PFSK-1 (cell line): ENCODE results near the gene MCMBP.

Experiments
- FOXP2 ChIP-seq: optimal IDR thresholded peaks from 2 replicates; pipeline ENCODE3; 2011; ENCODE audit warnings: borderline replicate concordance, control low read depth, inconsistent platforms; ENCODE audit not compliant: insufficient read depth; ENCODE audit errors: extremely low read length, extremely low read depth
- POLR2AphosphoS5 ChIP-seq: IDR thresholded peaks from 2 replicates; pipeline ENCODE4 v1.6.1; 2012; ENCODE audit warnings: low read depth, mild to moderate bottlenecking, control low read depth, low read length, moderate library complexity
- SIN3A ChIP-seq: IDR thresholded peaks from 2 replicates; pipeline ENCODE4 v1.6.1; 2012; ENCODE audit warnings: mild to moderate bottlenecking, low read length, moderate library complexity, borderline replicate concordance; ENCODE audit not compliant: insufficient read depth
- TAF1 ChIP-seq: IDR thresholded peaks from 2 replicates; pipeline ENCODE4 v1.6.1; 2012; ENCODE audit warnings: low read length, control low read depth, borderline replicate concordance; ENCODE audit not compliant: insufficient read depth
- TF ChIP-seq, protein P1 (sequence below), 2 experiments: IDR thresholded peaks; 2 replicates each; pipeline versions ENCODE4 v1.6.1 to v1.8.0; 2011 to 2012; ENCODE audit warnings: low read depth in 2 of 2, low read length in 2 of 2, control low read depth in 1 of 2, inconsistent platforms in 1 of 2, mild to moderate bottlenecking in 1 of 2, moderate library complexity in 1 of 2; ENCODE audit not compliant: insufficient read depth in 1 of 2

Gene MCMBP

DNA sequence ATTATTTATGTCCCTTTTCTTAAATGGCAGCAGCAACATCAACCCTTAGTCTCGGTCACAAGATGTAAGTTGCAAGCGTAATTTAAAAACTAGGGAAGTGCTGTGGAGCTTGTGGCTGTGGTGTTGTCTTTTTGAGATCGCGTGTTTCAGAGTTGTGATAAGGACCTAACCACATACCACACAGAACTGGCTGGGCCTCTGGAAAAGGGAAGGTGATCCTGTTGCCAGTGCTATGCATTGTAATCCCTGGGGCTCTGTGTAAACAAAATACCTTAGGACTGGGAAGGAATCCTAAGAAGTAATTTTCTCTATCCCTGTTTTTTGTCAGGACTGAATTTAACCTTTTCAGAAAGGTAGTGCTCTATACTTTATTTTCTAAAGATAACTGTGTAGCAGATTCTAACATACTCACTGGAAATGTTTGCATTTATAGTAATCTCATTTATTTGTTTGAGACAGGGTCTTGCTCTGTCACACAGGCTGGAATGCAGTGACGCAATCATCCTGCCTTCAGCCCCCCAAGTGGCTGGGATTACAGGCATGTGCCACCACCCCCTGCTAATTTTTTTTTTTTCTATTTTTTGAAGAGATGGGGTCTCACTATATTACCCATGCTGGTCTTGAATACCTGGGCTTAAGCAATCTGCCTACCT, 86.4 kb downstream of the MCMBP start:
- TF ChIP-seq SIN3A, result no peak

DNA sequence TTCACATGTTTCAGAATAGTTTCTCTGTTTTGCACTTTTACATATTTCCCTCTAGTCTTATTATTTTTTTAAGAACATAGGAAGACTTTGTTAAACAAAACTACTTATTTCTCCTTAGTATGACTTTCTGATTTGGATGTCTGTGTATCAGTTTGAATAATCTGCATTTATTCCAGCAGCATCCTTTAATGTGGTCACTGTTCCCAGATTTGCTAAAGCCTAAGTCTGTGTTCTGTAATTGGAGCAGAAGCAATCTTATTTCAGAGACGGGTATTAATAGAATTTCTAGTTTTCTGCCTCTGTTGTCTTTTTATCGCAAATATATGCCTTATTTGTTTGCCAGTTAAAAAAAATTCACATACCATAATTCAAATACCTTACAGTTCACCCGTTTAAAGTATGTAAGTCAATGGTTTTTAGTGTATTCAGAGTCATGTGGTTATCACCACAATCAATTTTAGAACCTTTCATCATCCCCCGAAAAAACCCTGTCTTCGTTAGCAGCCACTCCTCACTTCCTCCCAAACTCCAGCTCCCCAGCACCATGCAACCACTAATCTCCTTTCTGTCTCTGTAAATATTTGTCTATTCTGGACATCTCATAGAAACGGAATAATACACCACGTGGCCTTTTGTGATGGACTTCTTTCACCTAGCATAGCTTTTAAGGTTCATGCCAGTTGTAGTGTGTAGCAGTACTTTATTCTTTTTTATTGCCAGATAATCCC, 88.1 kb downstream of the MCMBP start:
- TF ChIP-seq SIN3A (no peak), FOXP2 (no peak), TAF1 (no peak), POLR2AphosphoS5 (no peak)
- TF ChIP-seq, protein P1, sequence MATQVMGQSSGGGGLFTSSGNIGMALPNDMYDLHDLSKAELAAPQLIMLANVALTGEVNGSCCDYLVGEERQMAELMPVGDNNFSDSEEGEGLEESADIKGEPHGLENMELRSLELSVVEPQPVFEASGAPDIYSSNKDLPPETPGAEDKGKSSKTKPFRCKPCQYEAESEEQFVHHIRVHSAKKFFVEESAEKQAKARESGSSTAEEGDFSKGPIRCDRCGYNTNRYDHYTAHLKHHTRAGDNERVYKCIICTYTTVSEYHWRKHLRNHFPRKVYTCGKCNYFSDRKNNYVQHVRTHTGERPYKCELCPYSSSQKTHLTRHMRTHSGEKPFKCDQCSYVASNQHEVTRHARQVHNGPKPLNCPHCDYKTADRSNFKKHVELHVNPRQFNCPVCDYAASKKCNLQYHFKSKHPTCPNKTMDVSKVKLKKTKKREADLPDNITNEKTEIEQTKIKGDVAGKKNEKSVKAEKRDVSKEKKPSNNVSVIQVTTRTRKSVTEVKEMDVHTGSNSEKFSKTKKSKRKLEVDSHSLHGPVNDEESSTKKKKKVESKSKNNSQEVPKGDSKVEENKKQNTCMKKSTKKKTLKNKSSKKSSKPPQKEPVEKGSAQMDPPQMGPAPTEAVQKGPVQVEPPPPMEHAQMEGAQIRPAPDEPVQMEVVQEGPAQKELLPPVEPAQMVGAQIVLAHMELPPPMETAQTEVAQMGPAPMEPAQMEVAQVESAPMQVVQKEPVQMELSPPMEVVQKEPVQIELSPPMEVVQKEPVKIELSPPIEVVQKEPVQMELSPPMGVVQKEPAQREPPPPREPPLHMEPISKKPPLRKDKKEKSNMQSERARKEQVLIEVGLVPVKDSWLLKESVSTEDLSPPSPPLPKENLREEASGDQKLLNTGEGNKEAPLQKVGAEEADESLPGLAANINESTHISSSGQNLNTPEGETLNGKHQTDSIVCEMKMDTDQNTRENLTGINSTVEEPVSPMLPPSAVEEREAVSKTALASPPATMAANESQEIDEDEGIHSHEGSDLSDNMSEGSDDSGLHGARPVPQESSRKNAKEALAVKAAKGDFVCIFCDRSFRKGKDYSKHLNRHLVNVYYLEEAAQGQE (IDR thresholded peaks at IDR 0.05; ENCODE audit: insufficient read depth in 1 of 2, low read depth in 2 of 2, low read length in 2 of 2), result no peak

DNA sequence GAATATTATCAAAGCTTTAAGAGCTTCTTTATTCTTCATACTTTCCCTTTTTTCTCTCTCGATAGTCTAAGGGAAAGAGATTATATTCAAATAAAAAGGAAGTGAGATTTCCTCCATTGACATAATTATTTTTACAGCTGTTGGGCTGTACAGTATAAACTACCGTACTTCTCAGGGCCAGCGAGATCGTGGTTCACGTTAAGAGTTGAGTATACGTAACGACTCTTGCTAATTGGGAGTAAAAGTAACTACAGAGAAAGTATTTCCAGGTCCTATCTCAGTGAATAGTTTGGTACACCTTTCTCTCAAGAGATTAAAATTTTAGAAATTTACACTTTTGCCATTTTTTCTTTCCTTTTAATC, 89.0 kb downstream of the MCMBP start:
- TF ChIP-seq FOXP2 (no peak), POLR2AphosphoS5 (no peak), SIN3A (no peak), TAF1 (no peak)
- TF ChIP-seq, protein P1 (IDR thresholded peaks at IDR 0.05; ENCODE audit: insufficient read depth in 1 of 2, low read depth in 2 of 2, low read length in 2 of 2), result no peak

DNA sequence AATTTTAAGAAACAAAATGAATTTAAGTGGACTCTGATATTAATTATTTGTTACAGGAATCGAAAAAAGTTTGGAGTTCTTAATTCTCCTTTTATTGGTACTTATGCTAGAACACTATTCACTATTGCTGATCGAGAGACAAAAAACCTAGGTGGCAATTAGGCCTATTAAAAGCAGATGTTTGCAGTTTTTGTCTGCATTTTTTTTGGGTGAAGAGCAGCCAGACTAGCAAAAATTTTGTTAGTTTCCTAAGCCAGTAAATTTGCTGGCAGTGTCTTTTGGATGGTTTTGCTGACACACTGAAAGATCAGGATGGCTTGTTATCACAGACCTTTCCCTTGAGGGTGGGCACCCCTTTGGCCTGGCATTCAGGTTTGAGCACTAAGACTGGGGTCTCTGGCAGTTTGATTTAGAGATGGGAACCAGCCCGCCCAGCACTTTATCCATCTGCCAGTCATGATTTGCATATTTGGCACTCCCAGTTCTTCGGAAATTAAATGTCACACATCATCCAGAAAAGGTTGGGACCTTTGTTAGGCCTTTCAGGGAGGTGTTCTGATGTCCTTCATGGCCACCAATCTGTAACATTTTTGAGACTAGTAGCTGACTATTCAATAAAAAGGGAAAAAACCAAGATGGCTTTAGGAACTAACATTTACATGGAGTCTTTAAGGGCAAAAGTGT, 89.5 kb downstream of the MCMBP start:
- TF ChIP-seq FOXP2, result no peak
- TF ChIP-seq POLR2AphosphoS5, result no peak
- TF ChIP-seq, protein P1 (IDR thresholded peaks at IDR 0.05; ENCODE audit: insufficient read depth in 1 of 2, low read depth in 2 of 2, low read length in 2 of 2), result no peak
- TF ChIP-seq TAF1, result no peak

DNA sequence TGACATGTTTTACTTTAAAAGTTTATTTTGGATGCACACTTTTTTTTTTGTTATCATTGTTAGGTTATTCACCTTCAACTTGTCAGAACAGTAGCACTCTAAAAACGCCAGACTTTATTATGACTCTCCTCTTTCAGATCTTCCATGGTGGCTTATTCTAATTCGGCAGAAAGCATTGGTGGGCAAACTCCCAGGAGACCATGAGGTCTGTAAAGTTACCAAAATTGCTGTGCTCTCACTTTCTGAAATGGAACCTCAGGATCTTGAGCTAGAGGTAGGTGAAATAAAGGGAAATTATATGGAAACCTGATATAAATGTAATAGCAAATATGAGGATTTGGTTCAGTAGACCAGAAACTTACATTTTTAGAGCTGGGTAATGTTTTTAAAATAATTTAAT, 91.1 kb downstream of the MCMBP start:
- TF ChIP-seq FOXP2 (no peak), TAF1 (no peak), SIN3A (no peak), POLR2AphosphoS5 (no peak)
- TF ChIP-seq, protein P1 (IDR thresholded peaks at IDR 0.05; ENCODE audit: insufficient read depth in 1 of 2, low read depth in 2 of 2, low read length in 2 of 2), result no peak
